Breast epithelium (tissue), 4 donors: ENCODE data around the gene PIH1D2. TPM values are rescaled to one million over a fixed set of nuclear protein-coding genes. Genes with fewer than 3 reads are reported as not detected.

Experiments
- DNase-seq, 2 donors: peaks; one replicate each; pipeline ENCODE4 v3.0.0-alpha.2; 2019; ENCODE audit warnings: low spot score in 2 of 2
- H3K27ac ChIP-seq, 2 donors: fragments of 200-600 bp; sonication (generic) in 1 of 2; one replicate each; pipeline ENCODE4 v1.5.1; 2016 to 2019; ENCODE audit warnings: mild to moderate bottlenecking in 1 of 2
- H3K27me3 ChIP-seq, 2 donors: fragments of 200-600 bp; sonication (generic) in 1 of 2; one replicate each; pipeline versions ENCODE4 v1.5.1 to v1.6.0; 2017 to 2019; ENCODE audit warnings: control low read depth in 1 of 2, mild to moderate bottlenecking in 1 of 2
- H3K36me3 ChIP-seq: fragments of 200-600 bp; one replicate; pipeline ENCODE4 v1.5.1; 2019
- H3K4me1 ChIP-seq, 2 donors: fragments of 200-600 bp; sonication (generic); one replicate each; pipeline ENCODE4 v1.5.1; 2016 to 2019; ENCODE audit warnings: control low read depth in 1 of 2
- H3K4me3 ChIP-seq, 3 donors: fragments of 200-600 bp; sonication (generic); 1 replicate in 2 of 3; 2 replicates in 1 of 3; pipeline ENCODE4 v1.5.1; 2016 to 2019; ENCODE audit warnings: mild to moderate bottlenecking in 3 of 3, moderate library complexity in 2 of 3
- H3K9me3 ChIP-seq, 2 donors: fragments of 200-600 bp; sonication (generic) in 1 of 2; one replicate each; pipeline ENCODE4 v1.5.1; 2016 to 2019; ENCODE audit warnings: control low read depth in 1 of 2
- CTCF ChIP-seq, 3 donors: fragments of 450-650 bp; IDR thresholded peaks; one replicate each; pipeline ENCODE4 v1.5.1; 2016 to 2017; ENCODE audit warnings: antibody characterized with exemption in 3 of 3, mild to moderate bottlenecking in 3 of 3, moderate library complexity in 3 of 3
- POLR2A ChIP-seq: fragments of 450-650 bp; IDR thresholded peaks from one replicate; pipeline ENCODE4 v1.6.1; 2016; ENCODE audit warnings: antibody characterized with exemption, mild to moderate bottlenecking, moderate library complexity
- POLR2AphosphoS5 ChIP-seq, 3 donors: sonication (generic); formaldehyde crosslinking; IDR thresholded peaks; one replicate each; pipeline ENCODE4 v1.6.1; 2017; ENCODE audit warnings: antibody characterized with exemption in 3 of 3
- intact Hi-C: fragments of 100-400 bp; cut with DNase I; formaldehyde crosslinking; loops from one replicate; pipeline ENCODE4 v1.15.1; 2023; ENCODE audit warnings: low total_unique reads
- total RNA-seq, 3 donors: library from RNA; depleted of rRNA; stranded (reverse); fragments of >200 nt; gene quantifications; one replicate each; pipeline ENCODE4 v1.1.0, GENCODE V29; 2016

Gene PIH1D2
- total RNA-seq, 3 donors from 2014 or later: 1.3 to 5.4 (median 3.3) TPM

GRCh38 chr11:112025707-112026106 lies 48.1 kb downstream of the PIH1D2 start:
- peak overlapping the region; percentile 92 for H3K27ac ChIP-seq
- no peaks in the 10 kb centered on the region for H3K4me1 ChIP-seq
- intact Hi-C loops: no loop called here
- H3K4me3 ChIP-seq: peak overlapping the region; percentile 81 to 90 (median 90)
- DNase-seq: no peak
- H3K27me3 ChIP-seq: no peaks in the 10 kb centered on the region
- no peaks in the 10 kb centered on the region for H3K9me3 ChIP-seq
- TF ChIP-seq CTCF (IDR thresholded peaks at IDR 0.05): no peak
- no peak for TF ChIP-seq POLR2AphosphoS5 (IDR thresholded peaks at IDR 0.05)
- TF ChIP-seq POLR2A: no peak
- no peaks in the 10 kb centered on the region for H3K36me3 ChIP-seq

DNA sequence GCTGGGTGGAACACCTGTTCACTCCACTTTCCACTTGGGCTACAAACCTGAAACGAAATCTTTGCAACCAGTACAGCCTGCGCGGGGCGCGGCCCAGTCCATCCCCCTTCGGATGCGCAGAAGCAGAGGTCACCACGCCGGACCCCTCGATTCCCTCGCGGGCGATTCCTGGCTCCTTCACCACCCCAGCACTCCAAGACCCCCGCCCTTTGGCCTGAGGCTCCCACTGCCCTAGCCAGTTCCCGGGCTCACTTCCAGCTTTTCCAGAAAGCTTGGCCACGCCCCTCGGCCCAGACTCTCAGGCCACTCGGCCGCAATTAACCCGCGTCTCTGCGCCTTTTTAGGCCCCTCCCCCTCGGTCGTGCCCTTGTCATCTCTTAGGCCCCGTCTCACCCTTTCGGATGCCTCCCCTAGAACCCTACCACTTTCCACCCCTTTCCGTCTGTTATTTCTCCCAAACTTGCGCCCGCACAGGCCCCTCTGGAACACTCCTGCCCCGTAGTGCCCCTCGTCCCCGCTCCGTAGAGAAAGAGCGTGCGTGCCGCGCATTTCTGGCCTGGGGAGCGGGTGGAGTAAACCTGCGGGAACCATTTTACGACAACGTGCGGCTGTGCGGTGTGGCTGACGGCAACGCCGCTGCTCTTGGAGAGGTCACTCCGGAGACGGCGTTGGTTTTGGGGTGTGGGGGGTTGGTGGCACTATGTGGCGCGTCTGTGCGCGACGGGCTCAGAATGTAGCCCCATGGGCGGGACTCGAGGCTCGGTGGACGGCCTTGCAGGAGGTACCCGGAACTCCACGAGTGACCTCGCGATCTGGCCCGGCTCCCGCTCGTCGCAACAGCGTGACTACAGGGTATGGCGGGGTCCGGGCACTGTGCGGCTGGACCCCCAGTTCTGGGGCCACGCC lies 48.8 kb downstream of the PIH1D2 start, which contains the start of gene DLAT:
DLAT (plus strand) TSS at position 636 of the 906 bp plus-strand sequence; CDS start at position 701, 65 bp downstream.
- H3K27me3 ChIP-seq: no peaks in the 10 kb centered on the region
- peak; percentile 59 to 80 for DNase-seq
- H3K9me3 ChIP-seq: no peaks in the 10 kb centered on the region
- peak within 1 kb of the TSS; percentile 92 for H3K27ac ChIP-seq
- TF ChIP-seq POLR2A (peak; percentile 34), POLR2AphosphoS5 (IDR thresholded peaks at IDR 0.05) (peak; percentile 64 to 81 (median 78)), CTCF (IDR thresholded peaks at IDR 0.05) (no peak)
- intact Hi-C loops: no loop called here
- H3K4me3 ChIP-seq: peak within 1 kb of the TSS; percentile 81 to 90 (median 90)
- no peaks in the 10 kb centered on the region for H3K4me1 ChIP-seq
- H3K36me3 ChIP-seq: no peaks in the 10 kb centered on the region

GRCh38 chr11:112024178-112024772 lies 49.5 kb downstream of the PIH1D2 start:
- TF ChIP-seq POLR2A: no peak
- no peak for TF ChIP-seq CTCF (IDR thresholded peaks at IDR 0.05)
- TF ChIP-seq POLR2AphosphoS5 (IDR thresholded peaks at IDR 0.05): no peak
- Histone ChIP-seq H3K27me3 (no peaks in the 10 kb centered on the region), H3K9me3 (no peaks in the 10 kb centered on the region), H3K27ac (peak overlapping the region; percentile 92), H3K4me1 (no peaks in the 10 kb centered on the region), H3K4me3 (peak overlapping the region; percentile 81 to 90 (median 90)), H3K36me3 (no peaks in the 10 kb centered on the region)
- intact Hi-C loops: no loop called here
- DNase-seq: no peak

GRCh38 chr11:112023104-112023503 lies 50.7 kb downstream of the PIH1D2 start:
- intact Hi-C loops: no loop called here
- peaks cover 9% of the 10 kb centered on the region for H3K36me3 ChIP-seq
- no peaks in the 10 kb centered on the region for H3K4me1 ChIP-seq
- H3K27me3 ChIP-seq: no peaks in the 10 kb centered on the region
- TF ChIP-seq POLR2AphosphoS5 (IDR thresholded peaks at IDR 0.05) (no peak), CTCF (IDR thresholded peaks at IDR 0.05) (no peak), POLR2A (no peak)
- no peak for DNase-seq
- H3K27ac ChIP-seq: no peak overlapping the region
- no peaks in the 10 kb centered on the region for H3K9me3 ChIP-seq
- no peak overlapping the region for H3K4me3 ChIP-seq

DNA sequence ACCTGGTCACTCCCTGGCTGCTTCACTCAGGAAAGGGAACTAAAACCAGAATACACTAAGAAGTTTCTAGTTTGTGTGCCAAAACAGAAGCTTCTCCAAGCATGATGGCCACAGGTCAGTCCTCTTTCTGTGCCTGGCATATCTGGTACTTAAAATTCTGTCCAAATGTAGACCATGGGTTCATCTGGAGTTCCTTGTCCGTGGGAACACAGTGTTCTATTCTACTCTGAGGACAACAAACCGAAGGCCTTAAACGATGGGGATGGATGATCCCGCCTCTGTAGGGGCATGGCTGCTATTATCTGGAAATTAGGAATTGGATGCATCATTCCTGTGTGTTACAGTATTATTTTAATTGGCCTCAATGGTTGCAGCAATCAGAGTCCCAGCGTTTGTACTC lies 54.8 kb downstream of the PIH1D2 start:
- no peaks in the 10 kb centered on the region for H3K9me3 ChIP-seq

More for the DNA sequence above, 54.8 kb downstream of the PIH1D2 start:
- peaks cover 9% of the 10 kb centered on the region for H3K36me3 ChIP-seq
- TF ChIP-seq CTCF (IDR thresholded peaks at IDR 0.05): no peak
- no peak for TF ChIP-seq POLR2AphosphoS5 (IDR thresholded peaks at IDR 0.05)
- no peak for TF ChIP-seq POLR2A
- H3K4me1 ChIP-seq: no peaks in the 10 kb centered on the region
- intact Hi-C loops: no loop called here
- H3K27ac ChIP-seq: no peak overlapping the region
- H3K27me3 ChIP-seq: no peaks in the 10 kb centered on the region
- no peak overlapping the region for H3K4me3 ChIP-seq
- DNase-seq: no peak
